Measurements from ENCODE around the gene ADM5. TPM values are rescaled to one million over a fixed set of nuclear protein-coding genes. Genes with fewer than 3 reads are reported as not detected.

The ADM5 gene
- total RNA-seq, 1 experiment from 2014 or later: 4.7 TPM

- TF ChIP-seq POLR2AphosphoS5 (IDR thresholded peaks at IDR 0.05; ENCODE audit: low read depth, low read length): no peak
- no peak for TF ChIP-seq REST (IDR thresholded peaks at IDR 0.05; ENCODE audit: insufficient read depth in 1 of 2, low read depth in 2 of 2, low read length in 1 of 2)
- TF ChIP-seq SIN3A (IDR thresholded peaks at IDR 0.05; ENCODE audit: borderline replicate concordance, insufficient read depth, low read depth, low read length): no peak
- TF ChIP-seq, protein P1, sequence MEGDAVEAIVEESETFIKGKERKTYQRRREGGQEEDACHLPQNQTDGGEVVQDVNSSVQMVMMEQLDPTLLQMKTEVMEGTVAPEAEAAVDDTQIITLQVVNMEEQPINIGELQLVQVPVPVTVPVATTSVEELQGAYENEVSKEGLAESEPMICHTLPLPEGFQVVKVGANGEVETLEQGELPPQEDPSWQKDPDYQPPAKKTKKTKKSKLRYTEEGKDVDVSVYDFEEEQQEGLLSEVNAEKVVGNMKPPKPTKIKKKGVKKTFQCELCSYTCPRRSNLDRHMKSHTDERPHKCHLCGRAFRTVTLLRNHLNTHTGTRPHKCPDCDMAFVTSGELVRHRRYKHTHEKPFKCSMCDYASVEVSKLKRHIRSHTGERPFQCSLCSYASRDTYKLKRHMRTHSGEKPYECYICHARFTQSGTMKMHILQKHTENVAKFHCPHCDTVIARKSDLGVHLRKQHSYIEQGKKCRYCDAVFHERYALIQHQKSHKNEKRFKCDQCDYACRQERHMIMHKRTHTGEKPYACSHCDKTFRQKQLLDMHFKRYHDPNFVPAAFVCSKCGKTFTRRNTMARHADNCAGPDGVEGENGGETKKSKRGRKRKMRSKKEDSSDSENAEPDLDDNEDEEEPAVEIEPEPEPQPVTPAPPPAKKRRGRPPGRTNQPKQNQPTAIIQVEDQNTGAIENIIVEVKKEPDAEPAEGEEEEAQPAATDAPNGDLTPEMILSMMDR (IDR thresholded peaks at IDR 0.05): no peak
- no peak for TF ChIP-seq TCF7L2 (IDR thresholded peaks at IDR 0.05; ENCODE audit: low read depth, low read length)
- no peaks in the 10 kb centered on the region for H3K9me3 ChIP-seq (ENCODE audit: control insufficient read depth, insufficient read depth, low read depth, low read length)
- no peak for ATAC-seq
- intact Hi-C loops (cut with micrococcal nuclease; ENCODE audit: unreplicated experiment): no loop called here
- H3K36me3 ChIP-seq (ENCODE audit: control insufficient read depth, insufficient read depth, low read length): no peaks in the 10 kb centered on the region
- no peak overlapping the region for H3K27ac ChIP-seq (ENCODE audit: low read length)
- no peaks in the 10 kb centered on the region for H3K27me3 ChIP-seq (ENCODE audit: control insufficient read depth, insufficient read depth, low read length)
- POLR2A ChIA-PET: no interaction called here
- no peaks in the 10 kb centered on the region for H3K4me1 ChIP-seq (ENCODE audit: control insufficient read depth, insufficient read depth, low read length)
- DNase-seq (ENCODE audit: low read depth, low spot score): no peak
- H3K4me3 ChIP-seq (ENCODE audit: low read depth in 2 of 2, low read length in 2 of 2): no peak overlapping the region
- in situ Hi-C loops (cut with HindIII; ENCODE audit: low pct_unique_long_range_greater_than_20kb, low sequenced_read_pairs): no loop called here
- BruUV-seq (replicated peaks): no TSS peak
- CTCF ChIA-PET: no interaction called here
These were observed 30.6 kb upstream of the ADM5 start for GRCh38 chr19:49658566-49659442.

DNA sequence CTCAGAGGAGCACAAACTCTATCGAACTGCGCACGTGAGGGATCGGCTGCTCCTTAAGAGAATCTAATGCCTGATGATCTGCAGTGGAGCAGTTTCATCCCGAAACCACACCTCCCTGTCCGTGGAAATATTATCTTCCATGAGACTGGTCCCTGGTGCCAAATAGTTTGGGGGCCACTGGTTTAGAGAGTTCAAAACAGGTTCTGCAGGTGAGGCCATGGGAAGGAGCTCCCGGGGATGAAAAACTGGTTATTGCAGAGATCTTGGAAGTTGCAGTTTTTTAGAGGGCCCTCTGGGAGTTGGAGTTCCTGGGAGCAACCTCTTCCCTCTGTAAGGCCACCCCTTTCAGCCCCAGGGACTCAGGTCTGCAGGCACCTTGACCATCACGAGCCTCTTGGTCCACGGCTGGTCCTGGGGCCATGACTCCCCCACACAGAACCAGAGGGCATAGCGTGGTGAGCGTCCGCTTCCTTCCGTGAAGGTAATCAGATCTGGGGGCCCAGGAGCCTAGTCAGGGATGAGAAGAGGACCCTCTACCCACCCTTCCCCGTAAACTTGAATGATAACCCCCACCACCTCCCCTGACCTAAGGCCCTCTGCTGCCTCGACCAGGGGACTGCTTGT, 28.9 kb upstream of the ADM5 start:
- TF ChIP-seq SIN3A (IDR thresholded peaks at IDR 0.05; ENCODE audit: borderline replicate concordance, insufficient read depth, low read depth, low read length) (no peak), REST (IDR thresholded peaks at IDR 0.05; ENCODE audit: insufficient read depth in 1 of 2, low read depth in 2 of 2, low read length in 1 of 2) (no peak), TCF7L2 (IDR thresholded peaks at IDR 0.05; ENCODE audit: low read depth, low read length) (no peak), POLR2AphosphoS5 (IDR thresholded peaks at IDR 0.05; ENCODE audit: low read depth, low read length) (no peak; the same call in 1 of the 2 replicates)
- TF ChIP-seq, protein P1 (IDR thresholded peaks at IDR 0.05): no peak
- ChIA-PET POLR2A (no interaction called here), CTCF (no interaction called here)
- no peak overlapping the region for H3K4me3 ChIP-seq (ENCODE audit: low read depth in 2 of 2, low read length in 2 of 2)
- ATAC-seq: no peak
- no peaks in the 10 kb centered on the region for H3K4me1 ChIP-seq (ENCODE audit: control insufficient read depth, insufficient read depth, low read length)
- H3K36me3 ChIP-seq (ENCODE audit: control insufficient read depth, insufficient read depth, low read length): peaks cover 5% of the 10 kb centered on the region; the same call in 1 of the 2 replicates
- H3K9me3 ChIP-seq (ENCODE audit: control insufficient read depth, insufficient read depth, low read depth, low read length): no peaks in the 10 kb centered on the region
- intact Hi-C loops (cut with micrococcal nuclease; ENCODE audit: unreplicated experiment): no loop called here
- no peak overlapping the region for H3K27ac ChIP-seq (ENCODE audit: low read length)
- H3K27me3 ChIP-seq (ENCODE audit: control insufficient read depth, insufficient read depth, low read length): no peaks in the 10 kb centered on the region
- in situ Hi-C loops (cut with HindIII; ENCODE audit: low pct_unique_long_range_greater_than_20kb, low sequenced_read_pairs): no loop called here
- no peak for DNase-seq (ENCODE audit: low read depth, low spot score)
- no TSS peak for BruUV-seq (replicated peaks)

Measured in Panc1 (cell line).